Measurements from ENCODE around the gene GAS7.

DNA sequence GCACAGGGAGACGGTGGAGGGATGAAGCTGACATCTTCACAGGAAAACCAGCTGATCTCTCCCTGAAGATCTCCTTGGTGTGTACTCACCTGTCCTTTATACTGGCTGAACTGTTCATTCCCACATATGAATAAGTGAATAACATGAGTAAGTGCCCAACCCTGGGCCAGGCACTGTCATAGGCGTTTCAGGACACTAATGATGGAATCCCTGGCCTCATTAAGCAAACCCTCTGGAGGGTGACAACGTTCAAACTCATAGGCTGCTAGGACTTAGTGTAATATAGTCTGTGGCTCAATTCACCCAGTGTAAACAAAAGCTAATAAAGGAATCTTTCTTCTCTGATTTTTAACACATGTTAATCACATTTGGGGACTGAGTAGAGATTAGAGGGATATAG lies 24.5 kb downstream of the GAS7 start:
- TF ChIP-seq, protein P1, sequence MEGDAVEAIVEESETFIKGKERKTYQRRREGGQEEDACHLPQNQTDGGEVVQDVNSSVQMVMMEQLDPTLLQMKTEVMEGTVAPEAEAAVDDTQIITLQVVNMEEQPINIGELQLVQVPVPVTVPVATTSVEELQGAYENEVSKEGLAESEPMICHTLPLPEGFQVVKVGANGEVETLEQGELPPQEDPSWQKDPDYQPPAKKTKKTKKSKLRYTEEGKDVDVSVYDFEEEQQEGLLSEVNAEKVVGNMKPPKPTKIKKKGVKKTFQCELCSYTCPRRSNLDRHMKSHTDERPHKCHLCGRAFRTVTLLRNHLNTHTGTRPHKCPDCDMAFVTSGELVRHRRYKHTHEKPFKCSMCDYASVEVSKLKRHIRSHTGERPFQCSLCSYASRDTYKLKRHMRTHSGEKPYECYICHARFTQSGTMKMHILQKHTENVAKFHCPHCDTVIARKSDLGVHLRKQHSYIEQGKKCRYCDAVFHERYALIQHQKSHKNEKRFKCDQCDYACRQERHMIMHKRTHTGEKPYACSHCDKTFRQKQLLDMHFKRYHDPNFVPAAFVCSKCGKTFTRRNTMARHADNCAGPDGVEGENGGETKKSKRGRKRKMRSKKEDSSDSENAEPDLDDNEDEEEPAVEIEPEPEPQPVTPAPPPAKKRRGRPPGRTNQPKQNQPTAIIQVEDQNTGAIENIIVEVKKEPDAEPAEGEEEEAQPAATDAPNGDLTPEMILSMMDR (IDR thresholded peaks at IDR 0.05; ENCODE audit: low read length): no peak
- no peak for TF ChIP-seq EZH2 (IDR thresholded peaks at IDR 0.05; ENCODE audit: borderline replicate concordance, low read length)
